AG09309 (cell line): Measurements from ENCODE around the gene REST.
A peak's percentile ranks its signal among the peaks of the same experiment; 100 is the strongest.

Experiments
- DNase-seq: peaks from one replicate; pipeline ENCODE4 v3.0.0-alpha.2; 2010; ENCODE audit warnings: low read depth
- H3K4me3 ChIP-seq: 2 replicates; pipeline ENCODE4 v1.5.1; 2011; ENCODE audit warnings: mild to moderate bottlenecking, low read depth, low read length, moderate library complexity; ENCODE audit not compliant: control insufficient read depth
- CTCF ChIP-seq: IDR thresholded peaks from 2 replicates; pipeline ENCODE4 v1.5.1; 2011; ENCODE audit warnings: mild to moderate bottlenecking, low read depth, low read length, inconsistent platforms; ENCODE audit not compliant: insufficient read depth, control insufficient read depth; ENCODE audit errors: missing control alignments

REST gene

DNA sequence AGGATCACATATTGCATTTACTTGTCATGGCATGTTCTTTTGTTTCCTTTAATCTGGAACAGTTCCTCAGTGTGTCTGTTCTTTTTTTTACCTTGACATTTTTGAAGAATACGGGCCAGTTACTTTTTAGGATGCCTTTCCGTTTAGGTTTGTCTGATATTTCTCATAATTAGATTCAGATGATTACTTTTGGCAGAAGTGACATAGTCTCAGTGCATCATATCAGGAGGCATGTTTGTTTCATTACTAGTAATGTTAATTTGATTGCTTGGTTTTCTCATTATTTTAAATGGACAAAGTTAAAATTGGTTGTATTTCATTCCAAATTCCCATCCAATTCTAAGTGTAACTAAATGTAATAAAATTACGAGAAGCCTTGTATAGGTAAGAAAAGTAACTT is 79.3 kb downstream of the REST start:
- H3K4me3 ChIP-seq: no peak overlapping the region
- no peak for DNase-seq
- TF ChIP-seq CTCF: no peak

- no peak overlapping the region for H3K4me3 ChIP-seq
- no peak for TF ChIP-seq CTCF
- no peak for DNase-seq
These were observed 82.6 kb downstream of the REST start for GRCh38 chr4:56990109-56990905.

DNA sequence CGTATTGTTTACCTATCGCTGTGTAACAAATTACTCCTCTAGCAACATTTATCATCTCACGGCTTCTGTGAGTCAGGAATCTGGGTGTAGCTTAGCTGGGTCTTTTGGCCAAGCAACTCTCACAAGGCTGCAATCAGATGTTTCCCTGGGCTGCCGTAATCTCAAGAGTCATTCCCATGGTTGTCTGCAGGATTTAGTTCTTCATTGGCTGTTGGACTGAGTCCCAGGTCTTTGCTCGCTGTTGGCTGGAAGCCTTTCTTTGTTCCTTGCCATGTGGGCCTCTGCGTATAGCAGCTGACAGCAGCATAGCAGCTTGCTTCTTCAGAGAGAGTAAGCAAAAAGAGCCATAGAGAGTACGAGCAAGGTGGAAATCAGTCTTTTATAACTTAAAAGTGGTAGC is 87.8 kb downstream of the REST start:
- no peak overlapping the region for H3K4me3 ChIP-seq
- DNase-seq: peak; percentile 53
- TF ChIP-seq CTCF: no peak

GRCh38 chr4:56999751-57000150 is 92.1 kb downstream of the REST start:
- no peak for DNase-seq
- no peak overlapping the region for H3K4me3 ChIP-seq
- TF ChIP-seq CTCF: no peak

- DNase-seq: no peak
- H3K4me3 ChIP-seq: no peak overlapping the region
- TF ChIP-seq CTCF: no peak
These were observed 105.9 kb downstream of the REST start for GRCh38 chr4:57013543-57014120.
